Kidney tubule cell (primary cell): ENCODE results near the gene NUP85.
"Not testable (repeated sequence)": the region's sequence is repeated elsewhere in the genome, so short reads cannot be mapped to it uniquely, and the experiment has no call there.

Source experiments
- DNase-seq: peaks from one replicate; pipeline ENCODE4 v3.0.0-alpha.2; 2018; ENCODE audit warnings: low spot score

Gene NUP85, protein sequence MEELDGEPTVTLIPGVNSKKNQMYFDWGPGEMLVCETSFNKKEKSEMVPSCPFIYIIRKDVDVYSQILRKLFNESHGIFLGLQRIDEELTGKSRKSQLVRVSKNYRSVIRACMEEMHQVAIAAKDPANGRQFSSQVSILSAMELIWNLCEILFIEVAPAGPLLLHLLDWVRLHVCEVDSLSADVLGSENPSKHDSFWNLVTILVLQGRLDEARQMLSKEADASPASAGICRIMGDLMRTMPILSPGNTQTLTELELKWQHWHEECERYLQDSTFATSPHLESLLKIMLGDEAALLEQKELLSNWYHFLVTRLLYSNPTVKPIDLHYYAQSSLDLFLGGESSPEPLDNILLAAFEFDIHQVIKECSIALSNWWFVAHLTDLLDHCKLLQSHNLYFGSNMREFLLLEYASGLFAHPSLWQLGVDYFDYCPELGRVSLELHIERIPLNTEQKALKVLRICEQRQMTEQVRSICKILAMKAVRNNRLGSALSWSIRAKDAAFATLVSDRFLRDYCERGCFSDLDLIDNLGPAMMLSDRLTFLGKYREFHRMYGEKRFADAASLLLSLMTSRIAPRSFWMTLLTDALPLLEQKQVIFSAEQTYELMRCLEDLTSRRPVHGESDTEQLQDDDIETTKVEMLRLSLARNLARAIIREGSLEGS

DNA sequence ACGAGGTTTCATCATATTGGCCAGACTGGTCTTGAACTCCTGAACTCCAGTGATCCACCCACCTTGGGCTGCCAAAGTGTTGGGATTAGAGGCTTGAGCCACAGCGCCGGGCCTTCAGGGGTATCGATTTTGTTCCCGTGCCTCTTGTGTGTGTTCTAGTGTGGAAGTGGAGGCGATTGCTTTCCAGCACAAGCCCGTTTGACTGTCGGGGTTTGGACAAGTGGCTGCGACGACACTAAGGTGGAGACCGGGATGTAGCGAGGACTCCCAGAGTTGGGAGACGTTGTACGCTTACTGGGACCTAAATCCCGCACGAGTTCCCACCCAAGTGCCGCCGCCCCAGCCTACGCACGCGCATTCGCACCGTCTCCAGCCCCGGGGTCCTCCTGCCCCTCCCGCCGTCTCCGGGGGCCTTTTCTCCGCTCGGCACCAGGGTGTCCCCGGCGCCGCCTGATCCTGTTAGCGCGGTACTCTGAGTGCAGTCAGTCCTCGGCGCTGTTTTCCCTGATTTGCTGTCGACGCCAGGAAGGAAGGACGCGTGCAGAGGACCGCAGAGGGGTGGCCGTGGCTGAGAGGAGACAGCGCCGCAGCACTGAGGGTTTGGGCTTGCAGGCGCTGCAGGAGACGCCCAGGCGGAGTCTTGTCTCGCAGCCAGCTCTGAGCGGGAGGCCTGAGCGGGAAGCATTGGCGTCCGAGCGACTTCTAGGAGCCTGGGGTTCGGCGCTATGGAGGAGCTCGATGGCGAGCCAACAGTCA is at the start of gene NUP85:
TSS of gene NUP85 (plus strand) at position 643 of the 756 bp plus-strand sequence. CDS start at position 726, 83 bp downstream.
- peak; percentile 96 for DNase-seq

DNA sequence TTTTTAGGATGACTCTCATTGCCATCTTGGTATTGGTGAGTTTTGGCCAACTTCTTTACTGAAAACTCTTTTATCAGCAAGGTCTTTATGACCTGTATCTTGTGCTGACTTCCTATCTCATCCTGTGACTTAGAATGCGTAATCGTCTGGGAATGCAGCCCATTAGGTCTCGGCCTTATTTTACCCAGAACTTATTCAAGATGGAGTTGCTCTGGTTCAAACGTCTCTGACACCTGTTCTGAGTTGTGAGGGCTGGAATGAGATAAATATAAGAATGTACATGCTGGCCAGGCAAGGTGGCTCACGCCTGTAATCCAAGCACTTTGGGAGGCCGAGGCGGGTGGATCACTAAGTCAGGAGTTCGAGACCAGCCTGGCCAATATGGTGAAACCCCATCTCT is 47.0 kb upstream of the NUP85 start:
- DNase-seq: peak; percentile 32

DNA sequence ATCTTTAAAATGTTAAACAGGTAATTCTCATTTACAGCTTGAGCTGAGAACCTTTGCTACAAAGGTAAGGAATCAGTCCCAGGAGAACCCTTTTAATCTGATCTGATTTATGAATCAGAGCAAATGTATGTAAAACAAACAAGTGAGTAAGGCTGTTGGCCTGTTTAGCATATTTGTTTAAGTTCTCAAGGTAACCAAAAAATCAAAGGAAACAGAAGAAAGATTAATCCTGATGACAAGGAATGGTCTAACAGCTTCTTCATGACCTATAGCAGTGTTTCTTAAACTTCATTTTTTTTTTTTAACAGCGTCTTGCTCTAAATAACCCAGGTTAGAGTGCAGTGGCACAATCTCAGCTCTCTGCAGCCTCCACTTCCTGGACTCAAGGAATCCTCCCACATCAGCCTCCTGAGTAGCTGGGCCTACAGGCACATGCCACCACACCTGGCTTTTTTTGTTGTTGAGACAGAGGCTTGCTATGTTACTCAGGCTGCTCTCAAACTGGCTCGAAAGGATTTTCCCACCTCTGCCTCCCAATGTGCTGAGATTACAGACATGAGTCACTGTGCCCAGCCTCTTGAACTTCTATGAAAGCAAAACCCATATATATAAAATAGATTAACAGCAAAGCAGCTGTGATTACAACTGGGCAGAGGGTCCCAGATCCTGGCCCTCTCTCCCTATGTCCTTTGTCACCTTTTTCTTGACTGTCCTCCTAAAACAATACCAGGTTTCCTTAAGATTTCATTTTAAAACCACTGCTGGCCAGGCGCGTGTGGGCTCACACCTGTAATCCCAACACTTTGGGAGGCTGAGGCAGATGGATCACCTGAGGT is 46.1 kb upstream of the NUP85 start:
- peak; percentile 69 for DNase-seq

DNA sequence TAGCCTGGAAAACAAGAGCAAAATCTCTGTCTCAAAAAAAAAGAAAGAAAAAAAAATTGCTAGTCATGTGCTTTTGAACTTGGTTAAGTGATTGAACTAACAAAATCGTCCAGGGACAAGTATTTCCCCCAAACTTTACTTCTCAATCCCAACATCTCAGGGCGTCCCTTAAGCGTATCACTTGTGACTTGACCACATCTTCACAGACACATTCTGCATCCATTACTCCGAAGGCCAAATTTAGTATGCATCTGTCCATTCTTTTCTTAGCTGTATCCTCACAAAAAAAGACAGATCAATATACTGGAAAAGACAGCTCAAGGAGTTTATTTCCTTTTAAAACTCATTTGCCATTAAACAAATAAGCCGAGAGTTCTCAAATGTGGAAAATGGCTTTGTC is 45.3 kb upstream of the NUP85 start:
- DNase-seq: no peak

DNA sequence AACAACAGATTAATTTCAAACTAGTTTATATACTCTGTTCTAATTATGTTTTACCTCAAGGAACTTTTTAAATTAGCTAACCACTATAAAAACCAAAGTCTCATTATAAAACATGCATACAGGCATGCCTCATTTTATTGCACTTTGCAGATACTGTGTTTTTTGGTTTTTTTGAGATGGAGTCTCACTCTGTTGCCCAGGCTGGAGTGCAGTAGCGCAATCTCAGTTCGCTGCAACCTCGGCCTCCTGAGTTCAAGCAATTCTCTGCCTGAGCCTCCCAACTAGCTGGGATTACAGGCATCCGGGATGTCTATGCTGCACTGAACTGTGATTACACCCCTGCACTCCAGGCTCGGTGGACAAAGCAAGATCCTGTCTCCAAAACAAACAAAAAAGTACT is 42.4 kb upstream of the NUP85 start:
- no peak for DNase-seq

DNA sequence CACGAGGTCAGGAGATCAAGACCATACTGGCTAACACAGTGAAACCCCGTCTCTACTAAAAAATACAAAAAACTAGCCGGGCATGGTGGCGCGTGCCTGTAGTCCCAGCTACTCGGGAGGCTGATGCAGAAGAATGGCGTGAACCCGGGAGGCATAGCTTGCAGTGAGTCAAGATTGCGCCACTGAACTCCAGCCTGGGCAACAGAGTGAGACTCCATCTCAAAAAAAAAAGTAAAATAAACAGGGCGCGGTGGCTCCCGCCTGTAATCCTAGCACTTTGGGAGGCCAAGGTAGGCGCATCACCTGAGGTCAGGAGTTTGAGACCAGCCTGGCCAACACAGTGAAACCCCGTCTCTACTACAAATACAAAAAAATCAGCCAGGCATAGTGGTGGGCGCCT is 40.9 kb upstream of the NUP85 start:
- not testable (repeated sequence) for DNase-seq

DNA sequence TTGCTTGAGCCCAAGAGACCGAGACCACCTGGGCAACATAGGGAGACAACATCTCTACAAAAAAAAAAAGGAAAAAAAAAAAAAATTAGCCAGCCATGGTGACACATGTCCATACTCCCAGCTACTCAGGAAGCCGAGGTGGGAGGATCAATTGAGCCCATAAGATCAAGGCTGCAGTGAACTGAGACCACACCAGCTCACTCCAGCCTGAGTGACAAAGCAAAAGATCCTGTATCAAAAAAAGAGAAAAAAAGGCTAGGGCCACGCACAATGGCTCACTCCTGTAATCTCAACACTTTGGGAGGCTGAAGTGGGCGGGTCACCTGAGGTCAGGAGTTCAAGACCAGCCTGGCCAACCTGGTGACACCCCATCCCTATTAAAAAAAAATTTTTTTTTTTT is 36.5 kb upstream of the NUP85 start:
- DNase-seq: no peak

DNA sequence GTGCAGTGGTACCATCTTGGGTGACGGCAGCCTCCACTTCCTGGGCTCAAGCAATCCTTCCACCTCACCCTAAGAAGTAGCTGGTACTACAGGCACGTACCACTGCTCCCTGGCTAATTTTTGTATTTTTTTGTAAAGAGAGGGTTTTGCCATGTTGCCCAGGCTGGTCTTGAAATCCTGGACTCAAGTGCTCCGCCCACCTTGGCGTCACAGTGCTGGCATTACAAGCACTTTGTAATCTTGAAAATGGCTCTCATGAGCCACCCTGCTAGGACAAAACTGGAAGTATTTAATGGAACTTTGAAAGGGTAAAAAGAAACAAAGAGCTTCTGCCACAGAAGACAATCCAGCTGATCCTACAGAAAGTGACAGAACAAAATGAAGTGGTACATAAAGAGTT is 32.0 kb upstream of the NUP85 start:
- no peak for DNase-seq

DNA sequence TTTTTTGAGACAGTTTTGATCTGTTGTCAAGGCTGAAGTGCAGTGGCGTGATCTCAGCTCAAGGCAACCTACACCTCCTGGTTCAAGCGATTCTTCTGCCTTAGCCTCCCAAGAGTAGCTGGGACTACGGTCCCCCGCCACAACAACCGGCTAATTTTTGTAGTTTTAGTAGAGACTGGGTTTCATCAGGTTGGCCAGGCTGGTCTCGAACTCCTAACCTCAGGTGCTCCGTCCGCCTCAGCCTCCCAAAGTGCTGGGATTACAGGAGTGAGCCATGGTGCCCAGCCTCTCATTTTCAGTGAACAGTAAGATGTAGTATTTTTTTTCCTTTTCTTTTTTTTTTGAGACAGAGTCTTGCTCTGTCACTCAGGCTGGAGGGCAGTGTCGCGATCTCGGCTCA is 30.5 kb upstream of the NUP85 start:
- no peak for DNase-seq

DNA sequence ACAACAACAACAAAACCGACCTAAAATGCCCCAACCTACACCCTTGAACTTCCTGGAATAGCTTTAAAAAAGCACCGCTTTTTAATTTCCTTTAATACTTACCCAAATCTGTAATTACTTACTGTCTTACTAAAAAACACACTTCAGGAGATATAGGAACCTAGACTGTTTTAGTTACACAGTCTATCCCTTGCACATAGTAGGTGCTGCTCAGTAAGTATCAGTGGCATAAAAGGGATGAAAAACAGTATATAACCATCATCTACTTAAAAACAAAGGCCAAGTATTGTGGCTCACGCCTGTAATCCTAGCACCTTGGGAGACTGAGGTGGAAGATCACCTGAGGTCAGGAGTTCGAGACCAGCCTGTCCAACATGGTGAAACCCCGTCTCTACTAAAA is 28.9 kb upstream of the NUP85 start:
- no peak for DNase-seq

DNA sequence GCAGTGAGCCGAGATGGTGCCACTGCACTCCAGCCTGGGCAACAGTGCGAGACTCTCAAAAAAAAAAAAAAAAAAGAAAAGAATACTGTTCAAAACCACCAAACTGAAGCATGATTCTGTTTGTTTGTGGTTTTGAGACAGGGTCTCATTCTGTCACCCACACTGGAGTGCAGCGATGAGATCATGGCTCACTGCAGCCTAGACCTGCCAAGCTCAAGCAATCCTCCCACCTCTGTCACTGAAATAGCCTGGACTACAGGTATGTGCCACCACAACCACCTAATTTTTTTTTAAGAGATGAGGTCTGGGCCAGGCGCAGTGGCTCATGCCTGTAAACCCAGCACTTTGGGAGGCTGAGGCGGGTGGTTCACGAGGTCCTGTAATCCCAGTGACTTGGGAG is 27.0 kb upstream of the NUP85 start:
- no peak for DNase-seq

DNA sequence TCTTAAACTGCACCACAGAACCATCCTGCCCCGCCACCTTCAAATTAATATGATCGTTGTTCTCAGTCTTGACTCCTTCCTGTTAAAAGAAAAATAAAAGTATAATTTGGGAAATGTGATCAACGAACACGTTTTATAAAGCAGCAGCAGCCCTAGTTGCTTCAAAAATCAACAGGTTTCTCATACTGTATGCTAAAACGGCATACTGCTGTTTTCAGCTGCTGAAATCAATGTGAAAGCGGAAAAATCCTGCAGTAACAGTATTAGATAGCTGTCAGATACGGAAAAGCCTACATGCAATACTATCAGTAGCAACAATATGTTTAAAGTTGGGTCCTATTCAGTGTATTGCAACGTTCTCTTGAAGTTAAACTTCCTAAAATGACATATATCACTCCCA is 24.4 kb upstream of the NUP85 start:
- DNase-seq: no peak

DNA sequence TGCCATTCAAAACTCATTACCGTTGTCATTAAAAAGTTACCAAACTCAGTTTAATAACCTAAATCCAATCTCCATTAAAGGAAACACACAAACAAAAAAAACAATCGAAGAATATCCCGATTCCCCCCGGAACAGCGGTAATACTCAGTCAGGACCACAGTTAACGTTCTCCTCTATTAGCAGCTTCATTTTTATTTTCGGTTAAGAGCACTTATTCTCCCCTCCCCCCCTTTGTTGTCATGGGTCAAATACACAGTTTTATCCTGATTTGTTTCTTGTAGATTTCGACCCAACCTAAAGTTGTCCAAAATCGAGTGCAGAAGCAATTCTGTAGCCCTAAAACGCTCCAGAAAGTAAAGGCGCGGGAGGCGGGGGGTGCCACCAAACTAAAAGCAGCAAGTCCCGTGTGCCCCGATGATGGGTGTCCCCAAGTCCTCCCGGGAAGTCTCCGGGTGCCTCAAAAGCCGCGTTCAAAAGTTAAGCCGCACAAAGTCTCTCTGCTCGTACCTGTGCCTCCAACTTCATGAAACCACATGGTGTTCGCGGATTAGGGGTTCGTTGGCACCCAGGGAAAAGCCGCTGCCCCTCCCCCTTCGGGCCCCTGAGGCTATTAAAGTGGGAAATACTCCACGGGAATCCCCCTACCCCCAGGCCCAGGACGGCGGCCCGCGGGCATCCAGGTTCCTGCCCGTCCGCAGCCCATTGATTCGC is 23.7 kb upstream of the NUP85 start:
- peak; percentile 12 for DNase-seq

DNA sequence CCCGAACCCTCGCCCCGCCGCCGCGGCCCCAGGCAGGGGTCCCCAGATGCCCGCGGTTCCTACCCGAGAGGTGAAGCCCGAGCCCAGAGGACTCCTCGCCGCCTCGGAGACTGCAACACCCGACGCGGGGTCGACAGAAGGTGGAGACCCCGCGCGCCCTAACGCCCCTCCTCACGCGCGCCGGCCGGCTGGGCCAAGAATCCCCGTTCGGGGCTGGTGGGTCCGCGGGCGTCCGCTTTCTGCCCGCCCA is 23.2 kb upstream of the NUP85 start:
- DNase-seq: no peak

DNA sequence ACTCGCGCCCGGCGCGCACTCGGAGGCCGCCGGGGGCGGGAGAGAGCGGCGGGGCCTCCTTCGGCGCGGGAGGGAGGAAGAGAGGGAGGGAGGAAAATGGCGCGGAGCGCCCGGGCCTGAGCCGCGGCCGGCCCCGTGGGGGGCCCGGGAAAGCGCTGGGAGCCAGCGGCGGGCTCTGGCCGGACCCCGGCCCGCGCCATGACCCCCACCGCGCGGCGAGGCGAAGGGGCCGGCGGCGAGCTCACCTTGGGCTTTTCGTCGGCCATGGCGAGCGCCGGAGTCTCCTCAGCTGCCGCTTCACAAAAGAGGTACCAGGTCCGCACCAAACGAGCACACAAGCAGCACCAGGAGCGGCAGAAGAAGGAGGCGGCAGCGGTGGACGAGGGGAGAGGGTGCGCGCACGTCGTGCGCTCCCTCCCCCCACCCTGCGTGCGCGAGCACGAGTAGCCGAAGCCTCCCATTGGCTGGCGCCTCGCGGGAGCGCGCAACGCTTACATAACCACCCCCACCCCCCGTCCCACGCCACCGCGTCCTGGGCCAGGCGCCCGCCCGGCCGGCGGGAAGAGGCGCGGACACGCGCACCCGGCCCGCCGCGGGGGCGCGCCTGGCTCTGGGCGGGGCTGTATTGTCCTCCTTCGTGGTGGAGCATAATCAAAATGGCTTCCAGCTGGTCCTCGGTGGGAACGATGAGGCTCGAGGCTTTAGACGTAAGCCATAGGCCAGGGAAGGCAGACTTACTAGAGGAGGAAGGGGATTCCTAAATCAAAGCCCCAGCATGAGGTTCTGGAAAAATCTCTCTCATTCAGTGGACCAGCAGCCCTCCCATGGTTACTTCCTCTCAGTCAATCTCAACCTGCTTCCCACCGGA is 22.7 kb upstream of the NUP85 start, which contains the start of gene SUMO2:
TSS of gene SUMO2 (minus strand) at position 391 of the 868 bp plus-strand sequence. CDS start at position 266, 125 bp downstream.
- peak; percentile 95 for DNase-seq

DNA sequence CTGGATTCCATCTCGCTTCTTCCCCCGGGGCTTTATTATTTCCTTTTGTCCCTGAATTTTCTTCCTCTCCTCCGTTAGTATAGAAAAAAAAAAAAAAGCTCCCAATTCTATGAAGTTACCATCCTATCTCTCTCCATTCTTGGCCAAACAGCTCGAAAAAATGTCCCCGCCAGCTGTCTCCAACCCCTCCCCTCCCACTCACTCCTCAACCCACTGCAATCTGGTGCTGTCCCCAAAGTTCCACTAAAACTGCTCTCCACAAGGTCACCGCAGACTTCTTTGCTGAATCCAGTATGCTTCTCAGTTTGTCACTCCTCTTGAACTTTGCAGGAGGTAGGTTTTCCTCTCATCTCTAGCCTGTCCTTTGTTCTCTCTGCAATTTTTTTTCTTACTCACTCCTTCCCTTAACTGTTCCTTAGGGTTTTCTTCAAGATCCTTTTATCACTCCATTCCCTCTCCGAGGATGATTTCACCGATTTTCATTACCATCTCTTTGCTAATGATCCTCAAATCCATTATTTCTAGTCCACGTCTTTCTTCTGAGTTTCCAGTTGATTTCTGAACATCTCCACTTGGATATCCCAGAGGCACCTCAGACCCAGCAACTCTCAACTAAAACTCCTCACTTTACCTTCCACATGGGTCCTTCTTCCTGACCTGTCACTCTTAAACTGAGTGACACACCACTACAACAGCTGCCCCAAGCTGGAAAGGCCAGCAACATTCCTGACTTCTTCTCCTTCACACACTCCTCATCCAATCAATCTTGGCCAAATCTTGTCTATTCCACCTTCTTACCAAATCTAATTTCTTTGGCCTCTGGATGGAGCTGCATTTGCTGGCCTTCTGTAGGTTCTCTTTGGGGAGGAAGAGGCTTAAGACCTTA is 21.2 kb upstream of the NUP85 start:
- DNase-seq: no peak

DNA sequence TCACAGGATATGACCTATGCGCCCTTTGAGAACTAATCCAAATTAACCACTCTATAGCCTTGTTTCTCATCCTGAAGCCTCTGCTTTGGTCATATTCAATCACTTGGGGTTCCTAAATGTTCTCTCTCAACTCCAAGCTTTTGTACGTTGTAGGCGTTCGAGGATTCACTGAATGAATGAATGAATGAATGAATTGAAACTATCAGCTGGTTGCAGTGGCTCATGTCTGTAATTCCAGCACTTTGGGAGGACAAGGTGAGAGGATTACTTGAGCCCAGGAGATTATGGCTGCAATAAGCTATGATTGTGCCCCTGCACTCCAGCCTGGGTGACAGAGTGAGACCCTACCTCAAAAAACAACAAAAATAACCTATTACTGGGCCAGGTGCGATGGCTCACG is 16.9 kb upstream of the NUP85 start:
- DNase-seq: no peak

DNA sequence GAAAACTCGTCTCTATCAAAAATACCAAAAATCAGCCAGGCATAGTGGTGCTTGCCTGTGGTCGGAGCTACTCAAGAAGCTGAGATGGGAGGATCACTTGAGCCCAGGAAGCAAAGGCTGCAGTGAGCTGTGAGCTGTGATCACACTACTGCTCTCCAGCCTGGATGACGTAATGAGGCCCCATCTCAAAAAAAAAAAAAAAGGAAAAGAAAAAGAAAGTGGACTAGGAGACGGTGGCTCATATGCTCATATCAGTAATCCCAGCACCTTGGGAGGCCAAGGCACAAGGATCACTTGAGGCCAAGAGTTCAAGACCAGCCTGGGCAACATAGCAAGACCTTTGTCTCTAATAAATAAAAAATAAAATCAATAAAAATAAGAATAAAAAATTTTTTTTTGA is 13.9 kb upstream of the NUP85 start:
- peak; percentile 75 for DNase-seq

DNA sequence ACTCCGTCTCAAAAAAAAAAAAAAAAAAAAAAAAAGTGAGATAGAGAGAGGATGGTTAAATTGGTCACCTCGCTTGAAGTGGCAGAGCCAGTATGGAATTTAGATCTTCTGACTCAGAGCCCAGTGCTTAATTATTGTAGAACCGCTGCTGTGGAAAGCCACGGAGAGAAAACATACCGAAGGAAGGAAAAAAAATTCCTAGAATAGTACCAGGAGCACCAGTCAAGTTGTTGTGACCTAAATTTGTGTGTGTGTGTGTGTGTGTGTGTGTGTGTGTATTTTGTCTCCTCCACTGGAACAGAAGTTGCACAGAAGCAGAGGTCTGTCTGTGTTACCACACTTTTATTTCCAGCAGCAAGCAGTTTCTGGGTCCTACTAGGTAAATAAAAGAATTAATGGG is 10.6 kb upstream of the NUP85 start:
- DNase-seq: peak; percentile 98
